H1 (cell line): ENCODE results near the gene CTRL. TPM values are rescaled to one million over a fixed set of nuclear protein-coding genes. Genes with fewer than 3 reads are reported as not detected.

Experiments
- CHD2 ChIP-seq: IDR thresholded peaks from 2 replicates; pipeline ENCODE4 v1.6.1; 2012; ENCODE audit warnings: low read length, improper control_type of control experiment
- CREB1 ChIP-seq: IDR thresholded peaks from 2 replicates; pipeline ENCODE4 v1.6.1; 2012; ENCODE audit warnings: inconsistent platforms
- EGR1 ChIP-seq: IDR thresholded peaks from 2 replicates; pipeline ENCODE4 v1.6.1; 2011; ENCODE audit warnings: low read depth, low read length, borderline replicate concordance
- EP300 ChIP-seq, 2 experiments: IDR thresholded peaks; 1 replicate in 1 of 2; 2 replicates in 1 of 2; pipeline ENCODE4 v1.6.1; 2011 to 2012; ENCODE audit warnings: low read depth in 2 of 2, low read length in 2 of 2, mild to moderate bottlenecking in 2 of 2, borderline replicate concordance in 1 of 2, inconsistent platforms in 1 of 2, moderate library complexity in 1 of 2
- KDM5A ChIP-seq: fragments of 200-600 bp; IDR thresholded peaks from 2 replicates; pipeline ENCODE4 v1.7.1; 2012; ENCODE audit warnings: mild to moderate bottlenecking, low read length, inconsistent platforms, mixed read lengths
- NANOG ChIP-seq: IDR thresholded peaks from 2 replicates; pipeline ENCODE4 v1.6.1; 2011; ENCODE audit warnings: low read length, low read depth, mild to moderate bottlenecking, inconsistent platforms; ENCODE audit not compliant: insufficient read depth, poor library complexity, severe bottlenecking
- RFX5 ChIP-seq: IDR thresholded peaks from 2 replicates; pipeline ENCODE4 v1.6.1; 2011; ENCODE audit warnings: low read depth, low read length, improper control_type of control experiment, borderline replicate concordance
- SIX5 ChIP-seq: IDR thresholded peaks from 2 replicates; pipeline ENCODE4 v1.6.1; 2011; ENCODE audit warnings: mild to moderate bottlenecking, low read depth, low read length
- polyA plus RNA-seq, 7 experiments: library from polyadenylated mRNA; depleted of rRNA in 3 of 7; stranded (reverse) in 5 of 7; unstranded in 2 of 7; fragments of >200 nt in 5 of 7; fragments of 200-250 nt in 2 of 7; gene quantifications; 1 replicate in 5 of 7; 2 replicates in 1 of 7; 4 replicates in 1 of 7; pipeline versions ENCODE4 v1.2.1 to v1.2.3, GENCODE V29; 2011 to 2013; ENCODE audit warnings: missing spikeins in 2 of 7, mixed read lengths in 2 of 7
- total RNA-seq: library from RNA; stranded (reverse); fragmentation: NEBNext Ultra II Directional; extraction: Animal tissue kit (Norgen Biotek cat#: 25700); gene quantifications from 2 replicates; pipeline ENCODE4 v1.2.1, GENCODE V29; 2021

Gene CTRL
- total and polyA plus RNA-seq, 2 of the 8 experiments (the other 6 are each of a cell fraction or from before 2014, with no cell fraction given) = 1.7 to 4.2 TPM

- TF ChIP-seq CREB1 (no peak), EGR1 (no peak), RFX5 (no peak), KDM5A (no peak), CHD2 (no peak), EP300 (IDR thresholded peaks at IDR 0.05; ENCODE audit: borderline replicate concordance in 1 of 2, low read depth in 2 of 2, low read length in 2 of 2) (no peak), NANOG (no peak), SIX5 (no peak)
Measured at GRCh38 chr16:67914758-67915495, 16.7 kb downstream of the CTRL start (continued).
